Hematopoietic multipotent progenitor cell (in vitro differentiated cells): ENCODE data around the gene QPCT. TPM values are rescaled to one million over a fixed set of nuclear protein-coding genes. Genes with fewer than 3 reads are reported as not detected.

Source experiments
- small RNA-seq: library from RNA; depleted of rRNA; stranded (forward); fragments of <200 nt; gene quantifications from one replicate; pipeline ENCODE3, GENCODE V24; 2012
- total RNA-seq: library from RNA; depleted of rRNA; stranded (reverse); fragments of >200 nt; gene quantifications from one replicate; pipeline ENCODE4 v1.2.3, GENCODE V29; 2012

QPCT gene
- total RNA-seq, 1 donor, result 2.4 TPM

Small RNAs within 50 kb of the gene (small RNA-seq; reads per million reads assigned to genes)
- gene RNU6-939P, result not detected

Other genes with a start within 250 kb of the QPCT start
- 20.7 TPM for gene EIF2AK2, start 187.7 kb upstream of the QPCT start, total RNA-seq
- not detected for gene SULT6B1, start 156.0 kb upstream of the QPCT start, total RNA-seq
- gene CEBPZOS, start 148.1 kb upstream of the QPCT start, total RNA-seq, result 8.3 TPM
- gene CEBPZ, start 113.0 kb upstream of the QPCT start, total RNA-seq, result 13.5 TPM
- gene NDUFAF7, start 113.0 kb upstream of the QPCT start, total RNA-seq, result 10.8 TPM
- gene PRKD3, start 19.8 kb upstream of the QPCT start, total RNA-seq, result 27.5 TPM